RWPE2 (cell line): ENCODE data around the gene ARID1A.

Source experiments
- ATAC-seq: fragments of 200-7000 bp; cut with Tn5 transposase; 3 replicates; pipeline ENCODE4 v1.9.1; 2021; ENCODE audit warnings: low read depth
- DNase-seq: peaks from one replicate; pipeline ENCODE4 v3.0.0-alpha.2; 2020; ENCODE audit warnings: low spot score
- H3K27ac ChIP-seq: fragments of 450-650 bp; 2 replicates; pipeline ENCODE4 v1.5.1; 2017; ENCODE audit warnings: mild to moderate bottlenecking; ENCODE audit not compliant: poor library complexity, severe bottlenecking
- H3K27me3 ChIP-seq: fragments of 250-450 bp; sonication (Bioruptor Pico); 2 replicates; pipeline ENCODE4 v1.5.1; 2021; ENCODE audit warnings: mild to moderate bottlenecking, moderate library complexity; ENCODE audit not compliant: insufficient read depth, poor library complexity, severe bottlenecking
- H3K36me3 ChIP-seq: fragments of 250-450 bp; sonication (Bioruptor Pico); 2 replicates; pipeline ENCODE4 v1.5.1; 2020; ENCODE audit warnings: low read depth, mild to moderate bottlenecking, moderate library complexity
- H3K4me1 ChIP-seq: fragments of 250-450 bp; sonication (Bioruptor Pico); 2 replicates; pipeline ENCODE4 v1.5.1; 2021; ENCODE audit warnings: mild to moderate bottlenecking, moderate library complexity; ENCODE audit not compliant: insufficient read depth, poor library complexity, severe bottlenecking
- H3K4me3 ChIP-seq: fragments of 250-450 bp; sonication (Bioruptor Pico); 2 replicates; pipeline ENCODE4 v1.5.1; 2021; ENCODE audit warnings: mild to moderate bottlenecking, moderate library complexity; ENCODE audit not compliant: severe bottlenecking
- H3K9me3 ChIP-seq: fragments of 250-450 bp; sonication (Bioruptor Pico); 2 replicates; pipeline ENCODE4 v1.5.1; 2021; ENCODE audit warnings: mild to moderate bottlenecking, moderate library complexity; ENCODE audit not compliant: severe bottlenecking
- TF ChIP-seq, protein P1 (sequence below): fragments of 450-650 bp; IDR thresholded peaks from one replicate; pipeline ENCODE4 v1.5.1; 2017; ENCODE audit warnings: mild to moderate bottlenecking, moderate library complexity; ENCODE audit not compliant: poor library complexity, severe bottlenecking

ARID1A gene

DNA sequence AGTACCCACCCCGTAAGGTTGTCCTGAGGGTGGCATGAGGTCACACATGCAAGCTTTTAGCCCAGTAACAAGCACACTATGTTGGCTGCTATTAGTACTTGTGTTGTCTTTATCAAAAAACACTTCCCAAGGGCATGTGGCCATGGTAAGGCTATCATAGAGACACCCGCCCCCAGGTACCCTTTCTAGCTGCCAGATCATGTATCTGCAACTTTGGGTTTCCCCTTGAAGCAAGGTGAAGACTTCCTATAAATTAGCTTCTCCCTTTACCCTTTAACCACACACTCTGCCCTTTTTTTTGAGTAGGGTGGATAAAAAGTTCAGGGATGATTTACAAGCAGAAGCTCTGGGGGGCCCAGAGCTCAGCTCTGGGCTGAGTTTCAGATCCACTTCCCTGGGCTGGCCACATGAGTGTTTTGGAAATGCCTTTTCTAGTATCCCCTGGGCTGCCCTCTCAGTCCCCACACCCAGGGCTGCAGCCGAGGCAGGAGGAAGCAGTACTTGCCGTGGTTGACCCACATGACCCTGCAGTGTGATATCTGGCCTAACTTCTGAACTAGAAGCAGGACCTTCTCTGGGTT, 132.7 kb downstream of the ARID1A start:
- Histone ChIP-seq H3K27ac (no peak overlapping the region), H3K36me3 (peaks cover 26% of the 10 kb centered on the region), H3K9me3 (no peaks in the 10 kb centered on the region), H3K27me3 (no peaks in the 10 kb centered on the region), H3K4me1 (no peaks in the 10 kb centered on the region), H3K4me3 (no peak overlapping the region)
- ATAC-seq (no peak), DNase-seq (no peak)
- TF ChIP-seq, protein P1, sequence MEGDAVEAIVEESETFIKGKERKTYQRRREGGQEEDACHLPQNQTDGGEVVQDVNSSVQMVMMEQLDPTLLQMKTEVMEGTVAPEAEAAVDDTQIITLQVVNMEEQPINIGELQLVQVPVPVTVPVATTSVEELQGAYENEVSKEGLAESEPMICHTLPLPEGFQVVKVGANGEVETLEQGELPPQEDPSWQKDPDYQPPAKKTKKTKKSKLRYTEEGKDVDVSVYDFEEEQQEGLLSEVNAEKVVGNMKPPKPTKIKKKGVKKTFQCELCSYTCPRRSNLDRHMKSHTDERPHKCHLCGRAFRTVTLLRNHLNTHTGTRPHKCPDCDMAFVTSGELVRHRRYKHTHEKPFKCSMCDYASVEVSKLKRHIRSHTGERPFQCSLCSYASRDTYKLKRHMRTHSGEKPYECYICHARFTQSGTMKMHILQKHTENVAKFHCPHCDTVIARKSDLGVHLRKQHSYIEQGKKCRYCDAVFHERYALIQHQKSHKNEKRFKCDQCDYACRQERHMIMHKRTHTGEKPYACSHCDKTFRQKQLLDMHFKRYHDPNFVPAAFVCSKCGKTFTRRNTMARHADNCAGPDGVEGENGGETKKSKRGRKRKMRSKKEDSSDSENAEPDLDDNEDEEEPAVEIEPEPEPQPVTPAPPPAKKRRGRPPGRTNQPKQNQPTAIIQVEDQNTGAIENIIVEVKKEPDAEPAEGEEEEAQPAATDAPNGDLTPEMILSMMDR, result no peak

- Histone ChIP-seq H3K9me3 (no peaks in the 10 kb centered on the region), H3K27ac (no peak overlapping the region), H3K4me1 (no peaks in the 10 kb centered on the region), H3K4me3 (no peak overlapping the region), H3K36me3 (peaks cover 26% of the 10 kb centered on the region), H3K27me3 (no peaks in the 10 kb centered on the region)
- ATAC-seq (no peak), DNase-seq (no peak)
- TF ChIP-seq, protein P1, result no peak
Measured at GRCh38 chr1:26829184-26829911, 133.5 kb downstream of the ARID1A start.

- ATAC-seq, result no peak
- Histone ChIP-seq H3K36me3 (peaks cover 31% of the 10 kb centered on the region), H3K27me3 (no peaks in the 10 kb centered on the region), H3K4me3 (no peak overlapping the region), H3K9me3 (no peaks in the 10 kb centered on the region), H3K4me1 (no peaks in the 10 kb centered on the region), H3K27ac (no peak overlapping the region)
- DNase-seq, result no peak
- TF ChIP-seq, protein P1, result no peak
Measured at GRCh38 chr1:26831059-26831458, 135.2 kb downstream of the ARID1A start.
